ENCODE data around the gene SPHK2. TPM values are rescaled to one million over a fixed set of nuclear protein-coding genes. Genes with fewer than 3 reads are reported as not detected.
A peak's percentile ranks its signal among the peaks of the same experiment; 100 is the strongest.

The SPHK2 gene
- total RNA-seq, 2 donors from 2014 or later, result 26.9 to 27.2 TPM

- Mint-ChIP-seq H3K36me3 (ENCODE audit: insufficient read depth in 2 of 2) (peaks cover 18 to 43% of the 10 kb centered on the region in 2 donors), H3K9me3 (no peaks in the 10 kb centered on the region), H3K4me1 (ENCODE audit: low read depth) (peaks cover 75% of the 10 kb centered on the region), H3K4me3 (peak overlapping the region; percentile 100), H3K27me3 (ENCODE audit: low read depth) (no peaks in the 10 kb centered on the region), H3K27ac (peak overlapping the region; percentile 99)
- DNase-seq (no peak), ATAC-seq (replicated peaks in 1 of 2) (no peak)
These were observed 633 bp downstream of the SPHK2 start for GRCh38 chr19:48619692-48620585.

DNA sequence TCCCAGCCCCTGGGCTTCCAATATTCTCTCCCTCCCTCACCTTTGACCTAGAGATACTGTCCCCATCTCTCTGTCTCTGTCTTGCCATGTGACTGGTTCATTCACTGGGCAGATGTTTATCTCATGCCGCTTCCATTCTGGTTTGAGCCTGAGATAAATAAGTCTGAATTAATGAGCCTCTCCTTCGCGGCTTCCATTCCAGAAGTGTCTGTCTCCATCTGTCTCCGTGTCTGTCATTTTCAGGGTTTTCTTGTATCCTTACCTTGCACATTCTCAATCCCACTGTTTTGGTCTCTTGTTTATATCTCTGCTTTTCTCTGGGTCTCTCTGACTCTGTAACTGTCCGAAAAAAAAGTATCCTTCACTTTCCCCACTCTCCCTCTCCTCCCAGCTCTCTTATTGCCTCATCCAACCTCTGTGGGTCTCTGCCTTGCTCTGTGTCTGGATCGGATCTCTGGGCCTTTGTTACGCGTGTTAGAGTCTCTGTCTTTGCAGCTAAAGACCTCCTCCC, 4.3 kb downstream of the SPHK2 start:
- no peak for DNase-seq
- peak overlapping the region; percentile 85 to 95 for H3K4me3 Mint-ChIP-seq
- ATAC-seq (replicated peaks in 1 of 2), result no peak
- peak overlapping the region; percentile 89 for H3K27ac Mint-ChIP-seq
- no peaks in the 10 kb centered on the region for H3K27me3 Mint-ChIP-seq (ENCODE audit: low read depth)
- no peaks in the 10 kb centered on the region for H3K9me3 Mint-ChIP-seq
- H3K36me3 Mint-ChIP-seq (ENCODE audit: insufficient read depth in 2 of 2), result peaks cover 9 to 21% of the 10 kb centered on the region in 2 donors
- H3K4me1 Mint-ChIP-seq (ENCODE audit: low read depth), result peaks cover 66% of the 10 kb centered on the region

DNA sequence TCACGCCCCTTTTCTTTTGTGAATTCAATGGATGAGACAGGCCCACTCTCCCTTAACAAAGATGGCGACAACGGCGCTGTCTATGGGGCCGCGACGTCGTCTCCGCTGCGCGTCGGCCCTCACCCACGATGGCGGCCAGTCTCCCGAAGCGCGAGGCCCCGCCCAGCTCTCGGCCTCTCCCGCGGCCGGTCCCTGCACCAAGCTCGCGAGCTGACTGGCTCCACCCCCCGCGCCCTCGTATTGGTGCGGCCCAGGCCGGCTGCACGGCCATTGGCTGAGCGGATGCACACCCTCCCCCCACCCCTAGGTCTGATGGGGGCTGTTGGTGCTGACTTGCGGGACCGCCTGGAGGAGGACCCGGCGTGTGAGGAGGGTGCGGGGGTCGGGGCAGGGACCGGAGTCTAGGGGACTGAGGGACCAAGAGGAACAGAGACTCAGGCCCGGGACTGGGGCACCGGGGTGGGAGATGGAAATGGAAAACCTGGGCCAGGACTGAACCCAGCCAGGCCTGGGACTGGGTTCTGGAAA, 4.8 kb downstream of the SPHK2 start:
- Mint-ChIP-seq H3K4me1 (ENCODE audit: low read depth) (peaks cover 65% of the 10 kb centered on the region), H3K9me3 (no peaks in the 10 kb centered on the region), H3K36me3 (ENCODE audit: insufficient read depth in 2 of 2) (peaks cover 8 to 20% of the 10 kb centered on the region in 2 donors), H3K27me3 (ENCODE audit: low read depth) (no peaks in the 10 kb centered on the region), H3K4me3 (peak overlapping the region; percentile 85 to 95), H3K27ac (peak overlapping the region; percentile 89)
- peak; percentile 77 to 79 for ATAC-seq (replicated peaks in 1 of 2)
- peak; percentile 99 for DNase-seq

GRCh38 chr19:48624791-48625723, 5.8 kb downstream of the SPHK2 start:
- H3K4me3 Mint-ChIP-seq, result peak overlapping the region; percentile 85 to 95
- peaks cover 6 to 17% of the 10 kb centered on the region in 2 donors for H3K36me3 Mint-ChIP-seq (ENCODE audit: insufficient read depth in 2 of 2)
- H3K9me3 Mint-ChIP-seq, result no peaks in the 10 kb centered on the region

GRCh38 chr19:48625891-48626327, 6.6 kb downstream of the SPHK2 start:
- peaks cover 62% of the 10 kb centered on the region for H3K4me1 Mint-ChIP-seq (ENCODE audit: low read depth)
- H3K27ac Mint-ChIP-seq, result no peak overlapping the region
- DNase-seq, result no peak
- H3K27me3 Mint-ChIP-seq (ENCODE audit: low read depth), result no peaks in the 10 kb centered on the region
- ATAC-seq (replicated peaks in 1 of 2), result no peak
- peaks cover 7 to 20% of the 10 kb centered on the region in 2 donors for H3K36me3 Mint-ChIP-seq (ENCODE audit: insufficient read depth in 2 of 2)
- no peaks in the 10 kb centered on the region for H3K9me3 Mint-ChIP-seq
- H3K4me3 Mint-ChIP-seq, result peak overlapping the region in 1 of 2 donors; percentile 95

More at GRCh38 chr19:48624791-48625723, 5.8 kb downstream of the SPHK2 start:
- no peak for DNase-seq
- ATAC-seq (replicated peaks in 1 of 2), result no peak
- H3K27ac Mint-ChIP-seq, result peak overlapping the region; percentile 43
- peaks cover 58% of the 10 kb centered on the region for H3K4me1 Mint-ChIP-seq (ENCODE audit: low read depth)
- H3K27me3 Mint-ChIP-seq (ENCODE audit: low read depth), result no peaks in the 10 kb centered on the region

DNA sequence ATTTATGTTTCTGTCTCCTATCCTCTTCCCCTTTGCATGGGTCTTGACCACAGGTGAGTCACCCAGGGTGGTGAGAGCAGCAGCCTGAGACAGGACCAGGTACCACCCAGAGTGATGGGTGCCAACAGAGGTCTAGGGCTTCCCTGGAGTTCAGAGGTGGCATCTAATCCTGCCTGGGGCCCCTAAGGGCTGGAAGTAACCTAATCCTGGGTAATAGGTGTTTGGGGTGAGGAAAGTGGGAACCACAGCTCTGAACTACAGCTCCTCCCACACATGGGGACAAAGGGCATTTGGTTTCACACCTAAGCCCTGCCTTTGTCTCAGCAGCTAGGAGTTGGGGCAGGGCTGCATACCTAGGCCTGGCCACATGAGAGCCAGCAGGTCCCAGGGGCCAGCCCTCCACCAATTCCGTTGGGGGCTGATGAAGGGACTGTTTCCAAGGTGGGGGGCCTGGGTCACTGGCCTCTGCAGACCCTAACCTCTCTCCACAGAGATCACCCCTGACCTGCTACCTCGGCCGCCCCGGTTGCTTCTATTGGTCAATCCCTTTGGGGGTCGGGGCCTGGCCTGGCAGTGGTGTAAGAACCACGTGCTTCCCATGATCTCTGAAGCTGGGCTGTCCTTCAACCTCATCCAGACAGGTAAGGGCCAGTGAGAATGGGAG, 8.0 kb downstream of the SPHK2 start:
- Mint-ChIP-seq H3K27ac (peak overlapping the region; percentile 31), H3K36me3 (ENCODE audit: insufficient read depth in 2 of 2) (peaks cover 6 to 13% of the 10 kb centered on the region in 2 donors), H3K4me1 (ENCODE audit: low read depth) (peaks cover 52% of the 10 kb centered on the region), H3K27me3 (ENCODE audit: low read depth) (no peaks in the 10 kb centered on the region), H3K9me3 (no peaks in the 10 kb centered on the region), H3K4me3 (peak overlapping the region in 1 of 2 donors; percentile 27)
- ATAC-seq (replicated peaks in 1 of 2), result peak; percentile 37 to 44
- DNase-seq, result peak; percentile 50 to 63

GRCh38 chr19:48627865-48628314, 8.6 kb downstream of the SPHK2 start:
- Mint-ChIP-seq H3K4me1 (ENCODE audit: low read depth) (peaks cover 53% of the 10 kb centered on the region), H3K27ac (no peak overlapping the region), H3K27me3 (ENCODE audit: low read depth) (no peaks in the 10 kb centered on the region), H3K4me3 (no peak overlapping the region), H3K36me3 (ENCODE audit: insufficient read depth in 2 of 2) (peaks cover 4 to 11% of the 10 kb centered on the region in 2 donors), H3K9me3 (no peaks in the 10 kb centered on the region)
- ATAC-seq (replicated peaks in 1 of 2) (no peak), DNase-seq (no peak)

DNA sequence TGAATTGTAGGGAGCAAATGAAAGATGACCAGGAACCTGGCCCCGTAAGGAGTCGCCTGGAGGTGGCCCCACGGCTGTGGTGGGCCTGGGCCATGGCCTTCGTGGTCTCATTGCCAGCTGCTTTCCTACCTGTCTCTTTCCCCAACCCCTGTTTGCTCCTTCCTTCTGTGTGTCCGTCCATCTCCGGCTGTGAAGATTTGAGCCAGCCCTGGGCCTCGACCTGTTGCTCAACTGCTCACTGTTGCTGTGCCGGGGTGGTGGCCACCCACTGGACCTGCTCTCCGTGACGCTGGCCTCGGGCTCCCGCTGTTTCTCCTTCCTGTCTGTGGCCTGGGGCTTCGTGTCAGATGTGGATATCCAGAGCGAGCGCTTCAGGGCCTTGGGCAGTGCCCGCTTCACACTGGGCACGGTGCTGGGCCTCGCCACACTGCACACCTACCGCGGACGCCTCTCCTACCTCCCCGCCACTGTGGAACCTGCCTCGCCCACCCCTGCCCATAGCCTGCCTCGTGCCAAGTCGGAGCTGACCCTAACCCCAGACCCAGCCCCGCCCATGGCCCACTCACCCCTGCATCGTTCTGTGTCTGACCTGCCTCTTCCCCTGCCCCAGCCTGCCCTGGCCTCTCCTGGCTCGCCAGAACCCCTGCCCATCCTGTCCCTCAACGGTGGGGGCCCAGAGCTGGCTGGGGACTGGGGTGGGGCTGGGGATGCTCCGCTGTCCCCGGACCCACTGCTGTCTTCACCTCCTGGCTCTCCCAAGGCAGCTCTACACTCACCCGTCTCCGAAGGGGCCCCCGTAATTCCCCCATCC, 9.4 kb downstream of the SPHK2 start:
- Mint-ChIP-seq H3K4me3 (no peak overlapping the region), H3K9me3 (no peaks in the 10 kb centered on the region), H3K36me3 (ENCODE audit: insufficient read depth in 2 of 2) (peaks cover 4 to 8% of the 10 kb centered on the region in 2 donors), H3K4me1 (ENCODE audit: low read depth) (peaks cover 54% of the 10 kb centered on the region), H3K27me3 (ENCODE audit: low read depth) (no peaks in the 10 kb centered on the region), H3K27ac (no peak overlapping the region)
- no peak for DNase-seq
- ATAC-seq (replicated peaks in 1 of 2), result no peak

DNA sequence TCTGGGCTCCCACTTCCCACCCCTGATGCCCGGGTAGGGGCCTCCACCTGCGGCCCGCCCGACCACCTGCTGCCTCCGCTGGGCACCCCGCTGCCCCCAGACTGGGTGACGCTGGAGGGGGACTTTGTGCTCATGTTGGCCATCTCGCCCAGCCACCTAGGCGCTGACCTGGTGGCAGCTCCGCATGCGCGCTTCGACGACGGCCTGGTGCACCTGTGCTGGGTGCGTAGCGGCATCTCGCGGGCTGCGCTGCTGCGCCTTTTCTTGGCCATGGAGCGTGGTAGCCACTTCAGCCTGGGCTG, 9.9 kb downstream of the SPHK2 start:
- Mint-ChIP-seq H3K9me3 (no peaks in the 10 kb centered on the region), H3K4me1 (ENCODE audit: low read depth) (peaks cover 54% of the 10 kb centered on the region), H3K36me3 (ENCODE audit: insufficient read depth in 2 of 2) (peaks cover 3 to 5% of the 10 kb centered on the region in 2 donors), H3K27me3 (ENCODE audit: low read depth) (no peaks in the 10 kb centered on the region), H3K27ac (no peak overlapping the region), H3K4me3 (no peak overlapping the region)
- DNase-seq, result no peak
- ATAC-seq (replicated peaks in 1 of 2), result no peak

DNA sequence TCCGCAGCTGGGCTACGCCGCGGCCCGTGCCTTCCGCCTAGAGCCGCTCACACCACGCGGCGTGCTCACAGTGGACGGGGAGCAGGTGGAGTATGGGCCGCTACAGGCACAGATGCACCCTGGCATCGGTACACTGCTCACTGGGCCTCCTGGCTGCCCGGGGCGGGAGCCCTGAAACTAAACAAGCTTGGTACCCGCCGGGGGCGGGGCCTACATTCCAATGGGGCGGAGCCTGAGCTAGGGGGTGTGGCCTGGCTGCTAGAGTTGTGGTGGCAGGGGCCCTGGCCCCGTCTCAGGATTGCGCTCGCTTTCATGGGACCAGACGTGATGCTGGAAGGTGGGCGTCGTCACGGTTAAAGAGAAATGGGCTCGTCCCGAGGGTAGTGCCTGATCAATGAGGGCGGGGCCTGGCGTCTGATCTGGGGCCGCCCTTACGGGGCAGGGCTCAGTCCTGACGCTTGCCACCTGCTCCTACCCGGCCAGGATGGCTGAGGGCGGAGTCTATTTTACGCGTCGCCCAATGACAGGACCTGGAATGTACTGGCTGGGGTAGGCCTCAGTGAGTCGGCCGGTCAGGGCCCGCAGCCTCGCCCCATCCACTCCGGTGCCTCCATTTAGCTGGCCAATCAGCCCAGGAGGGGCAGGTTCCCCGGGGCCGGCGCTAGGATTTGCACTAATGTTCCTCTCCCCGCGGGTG, 10.4 kb downstream of the SPHK2 start:
- Mint-ChIP-seq H3K36me3 (ENCODE audit: insufficient read depth in 2 of 2) (peaks cover 3 to 5% of the 10 kb centered on the region in 2 donors), H3K4me1 (ENCODE audit: low read depth) (peaks cover 54% of the 10 kb centered on the region), H3K9me3 (no peaks in the 10 kb centered on the region), H3K27me3 (ENCODE audit: low read depth) (no peaks in the 10 kb centered on the region), H3K4me3 (no peak overlapping the region), H3K27ac (no peak overlapping the region)
- no peak for DNase-seq
- ATAC-seq (replicated peaks in 1 of 2), result no peak

- DNase-seq, result no peak
- no peaks in the 10 kb centered on the region for H3K27me3 Mint-ChIP-seq (ENCODE audit: low read depth)
- no peak overlapping the region for H3K27ac Mint-ChIP-seq
- no peaks in the 10 kb centered on the region for H3K9me3 Mint-ChIP-seq
- H3K4me1 Mint-ChIP-seq (ENCODE audit: low read depth), result peaks cover 52% of the 10 kb centered on the region
- no peak overlapping the region for H3K4me3 Mint-ChIP-seq
- H3K36me3 Mint-ChIP-seq (ENCODE audit: insufficient read depth in 2 of 2), result peaks cover 3 to 4% of the 10 kb centered on the region in 2 donors
- ATAC-seq (replicated peaks in 1 of 2), result no peak
These were observed 11.2 kb downstream of the SPHK2 start for GRCh38 chr19:48630296-48631063.
